Endothelial cell of umbilical vein (primary cell): ENCODE results near the gene N4BP3. TPM values are rescaled to one million over a fixed set of nuclear protein-coding genes. Genes with fewer than 3 reads are reported as not detected.

Source experiments
- BruUV-seq: library from RNA; stranded (reverse); fragments of 400-500 nt; replicated peaks from 2 replicates; lab custom pipeline; 2021; lab: Mats Ljungman, UMichigan
- CTCF ChIA-PET: fragments of 300-600, 350-600 bp; sonication (Branson Sonifier 250); formaldehyde crosslinking; loops from one replicate; lab custom pipeline; 2021; ENCODE audit warnings: antibody characterized with exemption, inconsistent platforms; lab: Charles Lee
- POLR2A ChIA-PET: fragments of 300-600, 350-600 bp; sonication (Branson Sonifier 250); formaldehyde crosslinking; loops from one replicate; lab custom pipeline; 2021; ENCODE audit warnings: antibody characterized with exemption, inconsistent platforms; lab: Charles Lee
- DNase-seq: peaks from one replicate; pipeline ENCODE4 v3.0.0-alpha.2; 2011; ENCODE audit warnings: low read depth, low spot score
- FAIRE-seq: peaks from 2 replicates; lab custom pipeline; 2011; peaks lifted over from hg19 to GRCh38; lab: Jason Lieb, UNC
- H2AFZ ChIP-seq: 2 replicates; pipeline ENCODE4 v1.6.0; 2012; ENCODE audit warnings: low read depth, low read length, control low read depth, inconsistent platforms
- H3K27ac ChIP-seq: 2 replicates; pipeline ENCODE4 v1.5.1; 2011; ENCODE audit warnings: low read depth, mild to moderate bottlenecking, control low read depth, low read length, moderate library complexity; ENCODE audit not compliant: insufficient read depth
- H3K27me3 ChIP-seq, 2 experiments: 2 replicates each; pipeline versions ENCODE4 v1.6.0 to v1.6.1; 2011; ENCODE audit warnings: low read length in 2 of 2, mixed read lengths in 1 of 2; ENCODE audit not compliant: control insufficient read depth in 2 of 2, insufficient read depth in 2 of 2
- H3K36me3 ChIP-seq, 2 experiments: 2 replicates in 1 of 2; 3 replicates in 1 of 2; pipeline ENCODE4 v1.5.1; 2011; ENCODE audit warnings: low read length in 2 of 2, mild to moderate bottlenecking in 1 of 2, moderate library complexity in 1 of 2; ENCODE audit not compliant: control insufficient read depth in 2 of 2, insufficient read depth in 2 of 2; ENCODE audit errors: extremely low read depth in 1 of 2
- H3K4me1 ChIP-seq: 3 replicates; pipeline ENCODE4 v1.5.1; 2011; ENCODE audit warnings: mild to moderate bottlenecking, low read length; ENCODE audit not compliant: control insufficient read depth, insufficient read depth; ENCODE audit errors: extremely low read depth
- H3K4me2 ChIP-seq: 2 replicates; pipeline ENCODE4 v1.6.1; 2011; ENCODE audit warnings: low read length, control low read depth, mixed read lengths; ENCODE audit not compliant: insufficient read depth
- H3K4me3 ChIP-seq, 3 experiments: fragments of 200-600 bp in 1 of 3; sonication (generic), shearing (Covaris generic) in 1 of 3; replicated peaks in 1 of 3; 2 replicates each; pipeline ENCODE4 v1.5.1; 2011 to 2016; ENCODE audit warnings: control low read depth in 3 of 3, low read length in 3 of 3, mild to moderate bottlenecking in 2 of 3, inconsistent platforms in 1 of 3, low read depth in 1 of 3, moderate library complexity in 1 of 3; ENCODE audit not compliant: insufficient read depth in 1 of 3
- H3K79me2 ChIP-seq: 2 replicates; pipeline ENCODE4 v1.6.0; 2012; ENCODE audit warnings: low read length, inconsistent platforms; ENCODE audit not compliant: control insufficient read depth, insufficient read depth
- H3K9ac ChIP-seq: replicated peaks from 2 replicates; pipeline ENCODE3; 2011; ENCODE audit warnings: low read length, control low read depth; ENCODE audit not compliant: insufficient read depth; ENCODE audit errors: extremely low read depth
- H3K9me1 ChIP-seq: replicated peaks from 3 replicates; pipeline ENCODE4 v1.6.0; 2011; ENCODE audit warnings: mild to moderate bottlenecking, low read length; ENCODE audit not compliant: control insufficient read depth, insufficient read depth; ENCODE audit errors: extremely low read depth
- H3K9me3 ChIP-seq: replicated peaks from 2 replicates; pipeline ENCODE4 v1.5.1; 2012; ENCODE audit warnings: low read length, inconsistent platforms; ENCODE audit not compliant: control insufficient read depth, insufficient read depth
- H4K20me1 ChIP-seq: replicated peaks from 2 replicates; pipeline ENCODE3; 2011; ENCODE audit warnings: mild to moderate bottlenecking, low read length; ENCODE audit not compliant: control insufficient read depth, insufficient read depth; ENCODE audit errors: extremely low read depth
- CTCF ChIP-seq, 2 donors: IDR thresholded peaks; 1 replicate in 1 of 2; 2 replicates in 1 of 2; pipeline ENCODE4 v1.5.1; 2011; ENCODE audit warnings: low read length in 2 of 2, mild to moderate bottlenecking in 2 of 2, moderate library complexity in 2 of 2, control low read depth in 1 of 2, inconsistent platforms in 1 of 2, low read depth in 1 of 2; ENCODE audit not compliant: insufficient read depth in 1 of 2; ENCODE audit errors: extremely low read depth in 1 of 2
- EZH2 ChIP-seq: IDR thresholded peaks from 2 replicates; pipeline ENCODE4 v1.6.1; 2012; ENCODE audit warnings: borderline replicate concordance, low read depth, mild to moderate bottlenecking, moderate library complexity, low read length, inconsistent platforms; ENCODE audit not compliant: severe bottlenecking
- FOS ChIP-seq: IDR thresholded peaks from 2 replicates; pipeline ENCODE4 v1.6.1; 2011; ENCODE audit warnings: mild to moderate bottlenecking, low read length, moderate library complexity, borderline replicate concordance; ENCODE audit not compliant: insufficient read depth
- GATA2 ChIP-seq: IDR thresholded peaks from 2 replicates; pipeline ENCODE4 v1.7.0; 2011; ENCODE audit warnings: low read depth, mild to moderate bottlenecking, moderate library complexity, mixed read lengths, low read length; ENCODE audit not compliant: insufficient read length, insufficient read depth
- JUN ChIP-seq: IDR thresholded peaks from 2 replicates; pipeline ENCODE4 v1.6.1; 2011; ENCODE audit warnings: borderline replicate concordance, low read depth; ENCODE audit not compliant: insufficient read length, insufficient read depth
- MAX ChIP-seq: IDR thresholded peaks from 2 replicates; pipeline ENCODE4 v1.6.1; 2011; ENCODE audit not compliant: insufficient read depth, insufficient read length
- MYC ChIP-seq: IDR thresholded peaks from one replicate; pipeline ENCODE4 v1.6.1; 2011; ENCODE audit warnings: mild to moderate bottlenecking, low read depth, low read length
- POLR2A ChIP-seq: IDR thresholded peaks from 2 replicates; pipeline ENCODE4 v1.6.1; 2012; ENCODE audit warnings: low read depth, mild to moderate bottlenecking, control low read depth, low read length
- POLR2AphosphoS5 ChIP-seq: IDR thresholded peaks from 2 replicates; pipeline ENCODE4 v1.6.1; 2012; ENCODE audit warnings: low read depth, mild to moderate bottlenecking, control low read depth, low read length, moderate library complexity; ENCODE audit not compliant: insufficient read depth
- dilution Hi-C: fragments of 300-500 bp; cut with MboI; formaldehyde crosslinking; loops from one replicate; pipeline ENCODE4 v1.15.0; 2019; ENCODE audit warnings: low sequenced_read_pairs; ENCODE audit not compliant: extremely low pct_ligation_motif_present
- intact Hi-C: fragments of 100-400 bp; cut with micrococcal nuclease; formaldehyde crosslinking; loops from one replicate; pipeline ENCODE4 v1.10.0; 2022
- polyA plus RNA-seq, 4 experiments: library from polyadenylated mRNA; depleted of rRNA in 3 of 4; stranded (reverse) in 3 of 4; unstranded in 1 of 4; fragments of >200 nt; gene quantifications; 2 replicates each; pipeline versions ENCODE4 v1.2.1 to v1.2.3, GENCODE V29; 2011 to 2012; ENCODE audit warnings: missing spikeins in 1 of 4
- total RNA-seq: library from RNA; stranded (reverse); gene quantifications from 2 replicates; pipeline ENCODE4 v1.2.3, GENCODE V29; 2021

Gene N4BP3
- total and polyA plus RNA-seq, 2 donors (not counting 3 experiments of a cell fraction or from before 2014, with no cell fraction given): 11.8 to 38.2 TPM

DNA sequence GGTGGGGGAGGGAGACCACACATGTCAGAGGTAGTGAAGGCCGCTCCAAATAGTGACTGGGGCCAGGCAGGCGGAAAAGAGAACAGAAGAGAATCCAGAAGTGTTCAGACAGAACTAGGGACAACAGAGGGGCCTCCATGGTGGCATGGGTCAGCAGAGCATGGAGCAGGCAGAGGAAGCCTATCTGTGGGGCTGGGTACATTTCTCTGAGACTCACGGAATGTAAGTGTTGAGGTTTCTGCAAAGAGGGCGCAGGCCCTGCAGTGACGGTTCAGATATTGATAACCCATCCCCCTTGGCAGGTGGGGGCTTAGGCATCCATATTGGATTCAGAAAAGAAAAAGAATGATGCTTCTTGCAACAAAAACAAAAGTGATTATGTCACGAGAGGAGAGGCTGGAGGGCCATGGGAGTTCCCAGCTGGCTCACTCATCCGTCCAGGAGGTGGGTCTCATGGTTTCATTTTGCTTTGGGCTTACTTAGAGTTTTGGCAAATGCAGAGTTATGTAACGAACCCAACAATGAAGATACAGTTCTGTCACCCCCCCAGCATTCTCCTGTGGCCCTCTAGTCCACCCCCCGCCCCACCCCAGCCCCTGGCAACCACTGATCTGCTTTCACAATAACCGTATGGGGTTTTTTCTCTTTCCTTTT lies 12.0 kb downstream of the N4BP3 start:
- peaks cover 0 to 18% of the 10 kb centered on the region in 2 experiments for H3K36me3 ChIP-seq
- no peaks in the 10 kb centered on the region for H3K9me1 ChIP-seq
- ChIA-PET POLR2A (interaction anchor here (0.6 to 0.7 kb wide), 2 partner anchors 9 to 20 kb away, joined by 3 to 6 read pairs; no protein-coding TSS in a partner anchor), CTCF (interaction anchor here (1.3 kb wide), 2 partner anchors 9 to 49 kb away, joined by 3 to 7 read pairs; no protein-coding TSS in a partner anchor)
- no peaks in the 10 kb centered on the region for H3K79me2 ChIP-seq
- dilution Hi-C loops (no loop called here), intact Hi-C loops (no loop called here)
- H2AFZ ChIP-seq: no peak overlapping the region
- H3K27me3 ChIP-seq: no peaks in the 10 kb centered on the region
- DNase-seq: no peak
- peaks cover 10% of the 10 kb centered on the region for H3K4me1 ChIP-seq
- no peaks in the 10 kb centered on the region for H4K20me1 ChIP-seq
- BruUV-seq: no TSS peak
- no peaks in the 10 kb centered on the region for H3K9me3 ChIP-seq
- TF ChIP-seq JUN (no peak), FOS (no peak), CTCF (IDR thresholded peaks at IDR 0.05; ENCODE audit: extremely low read depth in 1 of 2, insufficient read depth in 1 of 2, low read depth in 1 of 2, low read length in 2 of 2) (no peak), POLR2A (no peak), POLR2AphosphoS5 (no peak), MAX (no peak), EZH2 (no peak), MYC (no peak), GATA2 (no peak)
- no peak for FAIRE-seq
- H3K4me2 ChIP-seq: no peak overlapping the region
- no peak overlapping the region for H3K4me3 ChIP-seq
- no peak overlapping the region for H3K27ac ChIP-seq
- H3K9ac ChIP-seq: no peak overlapping the region
